ENCODE data around the gene IGF1R.

IGF1R gene

GRCh38 chr15:98997312-98997711, 349.0 kb downstream of the IGF1R start:
- Histone ChIP-seq H3K4me2 (ENCODE audit: insufficient read depth, low read length) (no peak overlapping the region), H3K9ac (ENCODE audit: low read depth, low read length) (no peak overlapping the region), H3K27me3 (ENCODE audit: insufficient read depth, low read length, poor library complexity) (no peaks in the 10 kb centered on the region), H3K36me3 (ENCODE audit: insufficient read depth, low read length) (no peaks in the 10 kb centered on the region), H3K4me3 (ENCODE audit: low read depth in 1 of 2, low read length in 2 of 2) (no peak overlapping the region), H3K79me2 (ENCODE audit: insufficient read depth, low read length) (no peaks in the 10 kb centered on the region), H3K9me3 (ENCODE audit: insufficient read depth, low read length, severe bottlenecking) (no peaks in the 10 kb centered on the region), H2AFZ (ENCODE audit: low read depth, low read length) (no peak overlapping the region), H3K27ac (ENCODE audit: low read length) (no peak overlapping the region), H3K4me1 (ENCODE audit: insufficient read depth, low read length) (peaks cover 23% of the 10 kb centered on the region), H4K20me1 (ENCODE audit: insufficient read depth, low read length) (no peaks in the 10 kb centered on the region)
- no peak for DNase-seq
- TF ChIP-seq EZH2 (IDR thresholded peaks at IDR 0.05; ENCODE audit: borderline replicate concordance, low read depth, low read length, severe bottlenecking) = no peak
- no peak for TF ChIP-seq CTCF (IDR thresholded peaks at IDR 0.05; ENCODE audit: borderline replicate concordance, extremely low read depth, low read length, poor library complexity, severe bottlenecking)
- no peak for ATAC-seq (ENCODE audit: insufficient read depth, low read depth)

GRCh38 chr15:98997755-98998154, 349.4 kb downstream of the IGF1R start:
- Histone ChIP-seq H3K9me3 (ENCODE audit: insufficient read depth, low read length, severe bottlenecking) (no peaks in the 10 kb centered on the region), H3K27ac (ENCODE audit: low read length) (no peak overlapping the region), H3K36me3 (ENCODE audit: insufficient read depth, low read length) (no peaks in the 10 kb centered on the region), H3K4me1 (ENCODE audit: insufficient read depth, low read length) (peaks cover 27% of the 10 kb centered on the region), H4K20me1 (ENCODE audit: insufficient read depth, low read length) (no peaks in the 10 kb centered on the region), H3K79me2 (ENCODE audit: insufficient read depth, low read length) (no peaks in the 10 kb centered on the region), H3K9ac (ENCODE audit: low read depth, low read length) (no peak overlapping the region), H2AFZ (ENCODE audit: low read depth, low read length) (no peak overlapping the region), H3K4me2 (ENCODE audit: insufficient read depth, low read length) (no peak overlapping the region), H3K27me3 (ENCODE audit: insufficient read depth, low read length, poor library complexity) (no peaks in the 10 kb centered on the region), H3K4me3 (ENCODE audit: low read depth in 1 of 2, low read length in 2 of 2) (no peak overlapping the region)
- no peak for DNase-seq
- ATAC-seq (ENCODE audit: insufficient read depth, low read depth) = no peak
- no peak for TF ChIP-seq CTCF (IDR thresholded peaks at IDR 0.05; ENCODE audit: borderline replicate concordance, extremely low read depth, low read length, poor library complexity, severe bottlenecking)
- TF ChIP-seq EZH2 (IDR thresholded peaks at IDR 0.05; ENCODE audit: borderline replicate concordance, low read depth, low read length, severe bottlenecking) = no peak

- Histone ChIP-seq H3K79me2 (ENCODE audit: insufficient read depth, low read length) (no peaks in the 10 kb centered on the region), H3K36me3 (ENCODE audit: insufficient read depth, low read length) (no peaks in the 10 kb centered on the region), H3K4me1 (ENCODE audit: insufficient read depth, low read length) (peaks cover 32% of the 10 kb centered on the region), H3K27ac (ENCODE audit: low read length) (no peak overlapping the region), H2AFZ (ENCODE audit: low read depth, low read length) (no peak overlapping the region), H3K9ac (ENCODE audit: low read depth, low read length) (no peak overlapping the region), H3K9me3 (ENCODE audit: insufficient read depth, low read length, severe bottlenecking) (no peaks in the 10 kb centered on the region), H3K4me3 (ENCODE audit: low read depth in 1 of 2, low read length in 2 of 2) (no peak overlapping the region), H3K27me3 (ENCODE audit: insufficient read depth, low read length, poor library complexity) (no peaks in the 10 kb centered on the region), H3K4me2 (ENCODE audit: insufficient read depth, low read length) (no peak overlapping the region), H4K20me1 (ENCODE audit: insufficient read depth, low read length) (no peaks in the 10 kb centered on the region)
- TF ChIP-seq CTCF (IDR thresholded peaks at IDR 0.05; ENCODE audit: borderline replicate concordance, extremely low read depth, low read length, poor library complexity, severe bottlenecking) = no peak
- no peak for DNase-seq
- ATAC-seq (ENCODE audit: insufficient read depth, low read depth) = no peak
Observed at GRCh38 chr15:98998279-98998678, 349.9 kb downstream of the IGF1R start.

GRCh38 chr15:98999233-98999632, 350.9 kb downstream of the IGF1R start:
- ATAC-seq (ENCODE audit: insufficient read depth, low read depth) (no peak), DNase-seq (no peak)
- no peak overlapping the region for H2AFZ ChIP-seq (ENCODE audit: low read depth, low read length)
- H3K9ac ChIP-seq (ENCODE audit: low read depth, low read length) = no peak overlapping the region
- no peak overlapping the region for H3K27ac ChIP-seq (ENCODE audit: low read length)
- no peak overlapping the region for H3K4me2 ChIP-seq (ENCODE audit: insufficient read depth, low read length)
- H3K27me3 ChIP-seq (ENCODE audit: insufficient read depth, low read length, poor library complexity) = no peaks in the 10 kb centered on the region
- no peaks in the 10 kb centered on the region for H4K20me1 ChIP-seq (ENCODE audit: insufficient read depth, low read length)
- no peaks in the 10 kb centered on the region for H3K9me3 ChIP-seq (ENCODE audit: insufficient read depth, low read length, severe bottlenecking)
- TF ChIP-seq CTCF (IDR thresholded peaks at IDR 0.05; ENCODE audit: borderline replicate concordance, extremely low read depth, low read length, poor library complexity, severe bottlenecking) (no peak), EZH2 (IDR thresholded peaks at IDR 0.05; ENCODE audit: borderline replicate concordance, low read depth, low read length, severe bottlenecking) (no peak)
- H3K4me1 ChIP-seq (ENCODE audit: insufficient read depth, low read length) = peaks cover 38% of the 10 kb centered on the region
- H3K36me3 ChIP-seq (ENCODE audit: insufficient read depth, low read length) = no peaks in the 10 kb centered on the region
- H3K4me3 ChIP-seq (ENCODE audit: low read depth in 1 of 2, low read length in 2 of 2) = no peak overlapping the region
- no peaks in the 10 kb centered on the region for H3K79me2 ChIP-seq (ENCODE audit: insufficient read depth, low read length)

All from DND-41 (cell line).